A673 (cell line): ENCODE results near the gene SLIT3. TPM values are rescaled to one million over a fixed set of nuclear protein-coding genes. Genes with fewer than 3 reads are reported as not detected.

ENCODE experiments used
- BruUV-seq: library from RNA; stranded (reverse); fragments of 400-500 nt; replicated peaks from 2 replicates; lab custom pipeline; 2021; lab: Mats Ljungman, UMichigan
- CTCF ChIA-PET: fragments of 300-600 bp; sonication (Branson Sonifier 250); formaldehyde crosslinking; loops from one replicate; lab custom pipeline; 2022; ENCODE audit warnings: antibody characterized with exemption; lab: Charles Lee
- POLR2A ChIA-PET: fragments of 300-600 bp; sonication (Branson Sonifier 250); formaldehyde crosslinking; loops from one replicate; lab custom pipeline; 2022; ENCODE audit warnings: antibody characterized with exemption; ENCODE audit not compliant: low non-redundant PET; lab: Charles Lee
- DNase-seq: peaks from one replicate; pipeline ENCODE4 v3.0.0-alpha.2; 2015; ENCODE audit warnings: low spot score
- H3K27ac ChIP-seq: fragments of 200-600 bp; sonication (generic); 2 replicates; pipeline ENCODE4 v1.5.1; 2016; ENCODE audit warnings: mixed run types, low read depth, mild to moderate bottlenecking, mixed read lengths, antibody characterized with exemption, low read length; ENCODE audit not compliant: poor library complexity, severe bottlenecking
- H3K27me3 ChIP-seq: fragments of 200-600 bp; sonication (generic); replicated peaks from 2 replicates; pipeline ENCODE4 v1.6.1; 2017; ENCODE audit warnings: mixed run types, low read depth, mild to moderate bottlenecking, mixed read lengths, antibody characterized with exemption, low read length; ENCODE audit not compliant: insufficient read depth, poor library complexity
- H3K36me3 ChIP-seq: fragments of 200-600 bp; sonication (generic); 2 replicates; pipeline ENCODE4 v1.6.1; 2016; ENCODE audit warnings: mixed run types, mild to moderate bottlenecking, mixed read lengths, antibody characterized with exemption, low read length; ENCODE audit not compliant: insufficient read depth, poor library complexity, severe bottlenecking
- H3K4me1 ChIP-seq: fragments of 200-600 bp; sonication (generic); 2 replicates; pipeline ENCODE4 v1.6.1; 2017; ENCODE audit warnings: mixed run types, mild to moderate bottlenecking, mixed read lengths, antibody characterized with exemption, low read length; ENCODE audit not compliant: insufficient read depth, poor library complexity, severe bottlenecking
- H3K4me3 ChIP-seq: fragments of 200-600 bp; sonication (generic); 2 replicates; pipeline ENCODE4 v1.5.1; 2016; ENCODE audit warnings: low read depth, mixed run types, mild to moderate bottlenecking, mixed read lengths, low read length; ENCODE audit not compliant: poor library complexity, severe bottlenecking
- H3K9me3 ChIP-seq: fragments of 200-600 bp; sonication (generic); 2 replicates; pipeline ENCODE4 v1.6.1; 2016; ENCODE audit warnings: mixed run types, low read depth, mild to moderate bottlenecking, mixed read lengths, antibody characterized with exemption, low read length; ENCODE audit not compliant: poor library complexity, severe bottlenecking
- CTCF ChIP-seq: fragments of 300-800, 200-600 bp; sonication (generic); conservative IDR thresholded peaks from 2 replicates; pipeline ENCODE4 v1.5.1; 2017; ENCODE audit warnings: low read depth, mild to moderate bottlenecking, antibody characterized with exemption, low read length, moderate library complexity, mixed read lengths
- EZH2 ChIP-seq: fragments of 200-600 bp; sonication (generic); IDR thresholded peaks from 2 replicates; pipeline ENCODE4 v1.6.1; 2017; ENCODE audit warnings: borderline replicate concordance, low read depth, mild to moderate bottlenecking, mixed read lengths, antibody characterized with exemption, low read length; ENCODE audit not compliant: poor library complexity, severe bottlenecking
- intact Hi-C: fragments of 100-400 bp; cut with micrococcal nuclease; formaldehyde crosslinking; loops from one replicate; pipeline ENCODE4 v1.10.0; 2022; ENCODE audit not compliant: unreplicated experiment
- total RNA-seq: library from RNA; stranded (reverse); gene quantifications from 2 replicates; pipeline ENCODE4 v1.2.3, GENCODE V29; 2021

The SLIT3 gene
- total RNA-seq, 1 experiment from 2014 or later = not detected

- Histone ChIP-seq H3K9me3 (no peaks in the 10 kb centered on the region), H3K27me3 (no peaks in the 10 kb centered on the region), H3K4me3 (no peak overlapping the region), H3K36me3 (no peaks in the 10 kb centered on the region), H3K27ac (no peak overlapping the region), H3K4me1 (no peaks in the 10 kb centered on the region)
- intact Hi-C loops = no loop called here
- TF ChIP-seq CTCF = no peak
- TF ChIP-seq EZH2 = no peak
- DNase-seq = no peak
- BruUV-seq = no TSS peak
- ChIA-PET CTCF (no interaction called here), POLR2A (no interaction called here)
Measured at GRCh38 chr5:169100735-169101075, 200.2 kb downstream of the SLIT3 start.

- Histone ChIP-seq H3K9me3 (no peaks in the 10 kb centered on the region), H3K27me3 (no peaks in the 10 kb centered on the region), H3K4me3 (no peak overlapping the region), H3K36me3 (no peaks in the 10 kb centered on the region), H3K4me1 (no peaks in the 10 kb centered on the region), H3K27ac (no peak overlapping the region)
- no peak for DNase-seq
- CTCF ChIA-PET = no interaction called here
- BruUV-seq = no TSS peak
- intact Hi-C loops = no loop called here
- POLR2A ChIA-PET = no interaction called here
- no peak for TF ChIP-seq EZH2
- no peak for TF ChIP-seq CTCF
Measured at GRCh38 chr5:169099801-169100734, 200.9 kb downstream of the SLIT3 start.

- Histone ChIP-seq H3K4me3 (no peak overlapping the region), H3K4me1 (no peaks in the 10 kb centered on the region), H3K27ac (no peak overlapping the region), H3K9me3 (no peaks in the 10 kb centered on the region), H3K36me3 (no peaks in the 10 kb centered on the region), H3K27me3 (no peaks in the 10 kb centered on the region)
- no peak for DNase-seq
- intact Hi-C loops = no loop called here
- ChIA-PET POLR2A (no interaction called here), CTCF (no interaction called here)
- BruUV-seq = no TSS peak
- TF ChIP-seq EZH2 = no peak
- TF ChIP-seq CTCF = no peak
Measured at GRCh38 chr5:169098331-169099121, 202.4 kb downstream of the SLIT3 start.
